ENCODE measurements around the gene VASH1. TPM values are rescaled to one million over a fixed set of nuclear protein-coding genes. Genes with fewer than 3 reads are reported as not detected.

VASH1 gene
- total RNA-seq, 2 experiments from 2014 or later = 1.7 to 2.3 TPM

DNA sequence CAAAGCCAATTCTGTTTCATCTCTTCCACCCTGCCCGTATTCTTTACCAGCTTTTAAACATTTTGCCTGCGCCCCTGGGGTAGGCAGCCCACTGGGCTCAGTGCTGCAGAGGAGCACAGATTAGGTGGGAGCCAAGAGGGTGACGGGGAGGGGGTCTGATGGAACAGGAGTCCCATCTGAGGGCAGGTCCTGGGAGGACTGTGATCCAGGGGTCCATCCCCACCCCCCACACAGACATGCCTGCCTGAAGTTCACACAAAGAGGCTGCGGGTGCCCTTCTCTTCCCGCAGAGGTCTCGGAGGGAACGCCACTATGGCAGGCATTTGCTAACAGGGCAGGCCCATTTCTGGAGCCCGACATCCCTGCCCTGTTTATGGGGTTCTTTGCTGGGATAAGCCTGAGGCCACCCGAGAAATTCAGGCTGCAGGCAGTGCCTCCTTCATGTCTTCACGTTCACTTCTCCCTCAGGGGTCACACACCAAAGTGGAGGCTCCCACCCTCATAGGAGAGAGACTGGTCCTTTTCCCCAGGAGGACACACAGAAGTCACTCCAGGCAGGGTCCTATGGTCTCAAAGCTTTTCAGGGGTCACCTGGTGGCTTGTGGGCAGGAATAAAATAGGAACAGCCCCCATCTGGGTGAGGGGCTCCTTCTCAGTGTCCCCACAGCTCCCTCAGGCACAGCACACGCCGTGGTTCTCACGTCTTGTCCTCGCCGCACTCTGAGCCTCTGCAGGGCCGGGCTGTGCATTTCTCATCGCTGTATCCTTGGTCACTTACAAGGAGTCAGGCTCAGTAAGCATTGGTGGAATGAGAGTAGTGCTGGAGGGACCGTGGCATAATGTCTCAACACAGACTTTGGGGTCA lies 12.9 kb downstream of the VASH1 start:
- no peak overlapping the region for H3K4me3 Mint-ChIP-seq

GRCh38 chr14:76774821-76775694 lies 13.8 kb downstream of the VASH1 start:
- no peak for DNase-seq
- H3K4me1 Mint-ChIP-seq = peaks cover 10% of the 10 kb centered on the region
- H3K27ac Mint-ChIP-seq = no peak overlapping the region
- H3K9me3 Mint-ChIP-seq = no peaks in the 10 kb centered on the region
- no peaks in the 10 kb centered on the region for H3K36me3 Mint-ChIP-seq
- H3K4me3 Mint-ChIP-seq = no peak overlapping the region
- H3K27me3 Mint-ChIP-seq = peaks cover 4% of the 10 kb centered on the region

More for the DNA sequence above, 12.9 kb downstream of the VASH1 start:
- H3K36me3 Mint-ChIP-seq = no peaks in the 10 kb centered on the region
- no peak for DNase-seq
- no peak overlapping the region for H3K27ac Mint-ChIP-seq
- H3K27me3 Mint-ChIP-seq = peaks cover 4% of the 10 kb centered on the region
- no peaks in the 10 kb centered on the region for H3K9me3 Mint-ChIP-seq
- H3K4me1 Mint-ChIP-seq = peaks cover 11% of the 10 kb centered on the region

DNA sequence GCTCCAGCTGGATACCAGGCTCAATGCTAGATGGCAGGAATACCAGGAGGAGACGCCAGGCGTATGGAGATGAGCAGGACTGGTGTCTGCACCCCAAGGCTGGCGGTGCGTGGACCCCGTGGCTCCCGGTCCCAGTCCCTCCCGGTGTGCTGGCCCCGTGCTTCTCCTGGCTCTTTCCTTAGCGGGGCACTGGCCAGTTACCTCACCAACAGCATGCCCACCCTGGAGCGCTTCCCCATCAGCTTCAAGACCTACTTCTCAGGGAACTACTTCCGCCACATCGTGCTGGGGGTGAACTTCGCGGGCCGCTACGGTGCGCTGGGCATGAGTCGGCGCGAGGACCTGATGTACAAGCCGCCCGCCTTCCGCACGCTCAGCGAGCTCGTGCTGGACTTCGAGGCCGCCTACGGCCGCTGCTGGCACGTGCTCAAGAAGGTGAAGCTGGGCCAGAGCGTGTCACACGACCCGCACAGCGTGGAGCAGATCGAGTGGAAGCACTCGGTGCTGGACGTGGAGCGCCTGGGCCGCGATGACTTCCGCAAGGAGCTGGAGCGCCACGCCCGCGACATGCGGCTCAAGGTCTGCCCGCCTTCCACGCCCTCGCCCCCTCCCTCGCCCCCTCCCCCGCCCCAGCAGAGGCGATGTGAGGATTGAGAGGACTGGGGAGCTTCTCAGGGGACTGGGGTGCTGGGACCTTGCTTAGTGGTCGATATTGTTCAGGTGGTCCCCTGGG lies 14.6 kb downstream of the VASH1 start:
- Mint-ChIP-seq H3K4me3 (no peak overlapping the region), H3K9me3 (no peaks in the 10 kb centered on the region), H3K36me3 (no peaks in the 10 kb centered on the region), H3K27ac (no peak overlapping the region), H3K4me1 (peaks cover 10% of the 10 kb centered on the region), H3K27me3 (peaks cover 4% of the 10 kb centered on the region)
- no peak for DNase-seq

DNA sequence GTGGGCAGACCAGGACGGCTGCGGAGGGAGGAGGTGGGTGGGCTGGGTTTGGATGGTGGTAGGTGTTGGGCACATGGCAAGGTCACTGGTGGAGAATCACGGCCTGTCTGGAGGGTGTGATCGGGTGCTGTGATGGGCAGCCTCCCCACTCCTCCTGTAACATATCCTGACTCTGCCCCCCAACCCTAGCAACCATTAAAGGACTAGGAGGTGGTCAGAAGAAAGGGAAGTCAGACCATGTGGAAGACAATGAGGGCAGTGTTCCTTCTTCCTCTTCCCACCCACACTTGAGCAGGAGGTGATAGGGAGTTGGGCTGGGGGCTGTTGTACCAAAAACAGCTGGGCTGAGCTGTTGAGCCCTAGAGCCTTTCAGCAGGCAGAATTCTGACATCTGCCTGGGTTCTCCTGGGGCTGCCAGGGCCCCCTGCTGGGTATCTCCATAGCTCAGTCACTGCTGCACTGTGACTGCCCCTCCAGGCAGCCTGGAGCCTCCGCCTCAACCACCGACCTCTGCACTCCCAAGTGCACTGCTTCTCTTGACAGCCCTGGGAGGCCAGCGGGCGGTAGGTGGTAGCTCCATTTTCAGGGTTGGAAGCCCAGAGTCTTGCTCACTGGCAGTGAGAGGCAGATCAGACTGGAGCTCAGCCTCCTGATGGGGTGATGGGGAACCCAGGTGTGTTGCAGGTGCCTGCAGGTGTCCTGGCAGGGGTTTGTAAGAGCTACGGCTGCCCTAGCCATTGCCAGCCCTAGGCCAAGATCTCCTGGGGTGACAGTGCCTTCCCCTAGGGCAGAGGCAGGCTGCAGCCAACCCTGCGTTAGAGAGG lies 15.4 kb downstream of the VASH1 start:
- peaks cover 2% of the 10 kb centered on the region for H3K36me3 Mint-ChIP-seq
- no peaks in the 10 kb centered on the region for H3K27me3 Mint-ChIP-seq
- peaks cover 10% of the 10 kb centered on the region for H3K4me1 Mint-ChIP-seq
- H3K4me3 Mint-ChIP-seq = no peak overlapping the region
- no peak for DNase-seq
- H3K9me3 Mint-ChIP-seq = no peaks in the 10 kb centered on the region
- H3K27ac Mint-ChIP-seq = no peak overlapping the region

- no peak for DNase-seq
- Mint-ChIP-seq H3K27ac (no peak overlapping the region), H3K36me3 (peaks cover 2% of the 10 kb centered on the region), H3K4me1 (peaks cover 15% of the 10 kb centered on the region), H3K4me3 (no peak overlapping the region), H3K27me3 (no peaks in the 10 kb centered on the region), H3K9me3 (no peaks in the 10 kb centered on the region)
Measured at GRCh38 chr14:76777721-76778120, 16.5 kb downstream of the VASH1 start.

DNA sequence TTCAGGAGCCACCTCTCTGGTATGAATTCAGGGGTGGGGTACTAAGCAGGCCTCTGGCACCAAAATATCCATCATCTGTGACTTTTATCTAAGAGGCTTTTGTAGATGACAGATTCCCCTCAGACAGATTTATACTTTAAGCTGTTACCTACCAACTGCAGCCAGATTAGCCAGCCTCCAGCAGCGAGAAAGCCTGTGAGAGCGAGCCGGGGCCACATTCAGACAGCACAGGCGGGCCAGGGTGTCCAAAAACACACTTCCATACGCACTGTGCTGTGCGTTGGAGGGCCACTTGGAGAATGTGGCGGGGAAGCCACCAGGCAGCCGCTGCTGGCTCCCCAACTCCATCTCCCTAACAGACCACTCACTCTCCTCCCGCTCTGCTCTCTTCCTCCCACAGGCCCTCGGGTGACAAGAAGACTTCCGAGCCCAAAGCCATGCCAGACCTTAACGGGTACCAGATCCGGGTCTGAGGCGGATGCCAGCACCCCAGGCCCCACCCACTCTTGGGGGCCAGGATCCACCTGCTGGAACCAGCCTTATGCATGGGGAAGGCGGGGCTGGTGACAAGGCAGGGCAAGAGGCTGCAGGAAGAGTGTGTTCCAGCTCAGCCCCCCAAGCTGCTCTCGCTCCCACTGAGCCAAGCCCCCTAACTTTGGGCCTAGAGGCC lies 17.4 kb downstream of the VASH1 start:
- DNase-seq = no peak
- H3K4me3 Mint-ChIP-seq = no peak overlapping the region
- H3K27me3 Mint-ChIP-seq = no peaks in the 10 kb centered on the region
- H3K27ac Mint-ChIP-seq = no peak overlapping the region
- H3K36me3 Mint-ChIP-seq = peaks cover 4% of the 10 kb centered on the region
- H3K4me1 Mint-ChIP-seq = peaks cover 16% of the 10 kb centered on the region
- H3K9me3 Mint-ChIP-seq = no peaks in the 10 kb centered on the region

- H3K4me3 Mint-ChIP-seq = no peak overlapping the region
- H3K4me1 Mint-ChIP-seq = peaks cover 19% of the 10 kb centered on the region
- H3K9me3 Mint-ChIP-seq = no peaks in the 10 kb centered on the region
- DNase-seq = no peak
- no peaks in the 10 kb centered on the region for H3K27me3 Mint-ChIP-seq
- H3K36me3 Mint-ChIP-seq = peaks cover 4% of the 10 kb centered on the region
- no peak overlapping the region for H3K27ac Mint-ChIP-seq
Measured at GRCh38 chr14:76779221-76780057, 18.2 kb downstream of the VASH1 start.

- Mint-ChIP-seq H3K27me3 (no peaks in the 10 kb centered on the region), H3K27ac (no peak overlapping the region), H3K36me3 (peaks cover 5% of the 10 kb centered on the region)
Measured at GRCh38 chr14:76780058-76780345, 18.7 kb downstream of the VASH1 start.

GRCh38 chr14:76780360-76780759 lies 19.1 kb downstream of the VASH1 start:
- no peak overlapping the region for H3K27ac Mint-ChIP-seq
- H3K4me3 Mint-ChIP-seq = no peak overlapping the region
- peaks cover 19% of the 10 kb centered on the region for H3K4me1 Mint-ChIP-seq
- no peak for DNase-seq
- H3K36me3 Mint-ChIP-seq = peaks cover 5% of the 10 kb centered on the region
- no peaks in the 10 kb centered on the region for H3K27me3 Mint-ChIP-seq
- H3K9me3 Mint-ChIP-seq = no peaks in the 10 kb centered on the region

More at GRCh38 chr14:76780058-76780345, 18.7 kb downstream of the VASH1 start:
- DNase-seq = no peak
- peaks cover 19% of the 10 kb centered on the region for H3K4me1 Mint-ChIP-seq
- no peak overlapping the region for H3K4me3 Mint-ChIP-seq
- no peaks in the 10 kb centered on the region for H3K9me3 Mint-ChIP-seq

GRCh38 chr14:76780875-76781647 lies 19.8 kb downstream of the VASH1 start:
- Mint-ChIP-seq H3K27me3 (no peaks in the 10 kb centered on the region), H3K4me1 (peaks cover 19% of the 10 kb centered on the region), H3K36me3 (peaks cover 5% of the 10 kb centered on the region), H3K9me3 (no peaks in the 10 kb centered on the region), H3K27ac (peak overlapping the region; percentile 38), H3K4me3 (no peak overlapping the region)
- DNase-seq = no peak

- DNase-seq = no peak
- H3K4me1 Mint-ChIP-seq = peaks cover 19% of the 10 kb centered on the region
- H3K9me3 Mint-ChIP-seq = no peaks in the 10 kb centered on the region
- H3K27me3 Mint-ChIP-seq = no peaks in the 10 kb centered on the region
- peaks cover 5% of the 10 kb centered on the region for H3K36me3 Mint-ChIP-seq
- no peak overlapping the region for H3K4me3 Mint-ChIP-seq
- peak overlapping the region; percentile 29 for H3K27ac Mint-ChIP-seq
Measured at GRCh38 chr14:76781648-76782051, 20.4 kb downstream of the VASH1 start.

GRCh38 chr14:76782115-76782884 lies 21.0 kb downstream of the VASH1 start:
- Mint-ChIP-seq H3K4me1 (peaks cover 19% of the 10 kb centered on the region), H3K4me3 (no peak overlapping the region), H3K27me3 (no peaks in the 10 kb centered on the region), H3K9me3 (no peaks in the 10 kb centered on the region), H3K36me3 (peaks cover 5% of the 10 kb centered on the region), H3K27ac (peak overlapping the region; percentile 78)
- DNase-seq = no peak

All from activated naive CD8-positive, alpha-beta T cell treated with anti-CD3 and anti-CD28 coated beads for 36 hours (primary cell).